Erythroblast (primary cell): Measurements from ENCODE around the gene SLC2A14.
"Not testable (repeated sequence)": the region's sequence is repeated elsewhere in the genome, so short reads cannot be mapped to it uniquely, and the experiment has no call there.

ENCODE experiments used
- DNase-seq, 2 experiments: peaks; one replicate each; lab custom pipeline; 2025; lab: John Stamatoyannopoulos, UW
- GATA1 ChIP-seq: IDR thresholded peaks from 2 replicates; pipeline ENCODE4 v1.6.1; 2011; ENCODE audit warnings: low read depth, mild to moderate bottlenecking, control low read depth, low read length, moderate library complexity
- POLR2A ChIP-seq: IDR thresholded peaks from 2 replicates; pipeline ENCODE4 v1.6.1; 2011; ENCODE audit warnings: mild to moderate bottlenecking, low read length

SLC2A14 gene

GRCh38 chr12:7833831-7834230, 38.9 kb downstream of the SLC2A14 start:
- TF ChIP-seq POLR2A (no peak), GATA1 (no peak)
- DNase-seq: no peak

- peak; percentile 50 to 74 for DNase-seq
Observed at GRCh38 chr12:7833201-7833600, 39.5 kb downstream of the SLC2A14 start.

DNA sequence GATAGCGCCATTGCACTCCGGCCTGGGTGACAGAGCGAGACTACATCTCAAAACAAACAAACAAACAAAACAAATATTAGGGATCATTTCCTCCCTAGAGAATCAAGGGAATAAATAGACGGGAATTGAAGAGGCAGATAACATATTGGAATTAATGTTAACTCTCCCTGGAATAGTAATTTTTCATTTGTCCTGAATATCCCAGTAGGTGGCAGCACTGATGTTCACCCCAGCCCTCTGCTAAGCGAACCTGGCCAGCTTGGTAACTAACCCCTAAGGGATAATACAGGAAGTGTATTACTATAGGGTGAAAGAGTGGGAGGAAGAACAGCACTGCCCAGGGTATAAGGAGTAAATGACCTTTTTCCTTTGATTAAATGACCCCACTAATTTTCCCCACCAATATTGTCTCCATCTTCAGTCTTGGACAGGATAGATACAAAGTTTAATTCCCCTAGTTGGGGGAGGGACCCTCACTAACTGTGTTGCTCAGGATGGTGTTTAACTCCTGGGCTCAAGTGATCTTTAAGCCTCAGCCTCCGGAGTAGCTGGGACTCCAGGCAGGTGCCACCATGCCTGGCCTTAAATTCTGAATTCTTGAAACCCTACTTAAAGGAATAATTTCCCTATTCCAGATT, 40.5 kb downstream of the SLC2A14 start:
- DNase-seq: peak; percentile 70 to 73
- TF ChIP-seq GATA1 (no peak), POLR2A (no peak)

GRCh38 chr12:7829737-7830136, 43.0 kb downstream of the SLC2A14 start:
- not testable (repeated sequence) for DNase-seq

DNA sequence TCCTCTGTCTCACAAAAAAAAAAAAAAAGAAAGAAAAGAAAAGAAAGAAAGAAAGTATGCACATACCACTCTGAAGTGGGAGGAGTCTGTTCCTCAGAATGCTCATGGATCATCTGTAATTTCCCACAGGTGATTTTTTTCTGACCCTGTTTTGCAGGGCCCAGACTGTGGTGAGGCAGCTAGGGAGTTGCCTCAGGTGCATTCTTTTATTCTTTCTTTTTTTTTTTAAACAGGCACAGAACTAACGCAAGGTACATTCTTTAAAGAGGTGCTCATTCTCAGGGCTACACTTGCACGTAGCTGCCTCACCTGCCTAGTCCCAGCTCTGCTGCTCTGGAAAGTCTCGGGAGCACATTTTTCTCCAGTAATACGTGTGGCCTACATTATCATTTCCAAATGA, 47.0 kb downstream of the SLC2A14 start:
- DNase-seq: not testable (repeated sequence)

GRCh38 chr12:7806863-7807487, 65.7 kb downstream of the SLC2A14 start:
- TF ChIP-seq GATA1: no peak
- no peak for TF ChIP-seq POLR2A
- DNase-seq: peak; percentile 68 to 77

- not testable (repeated sequence) for DNase-seq
Observed at GRCh38 chr12:7806319-7806718, 66.4 kb downstream of the SLC2A14 start.

GRCh38 chr12:7801460-7801859, 71.3 kb downstream of the SLC2A14 start:
- TF ChIP-seq POLR2A (no peak), GATA1 (no peak)
- DNase-seq: no peak

GRCh38 chr12:7798750-7799308, 73.9 kb downstream of the SLC2A14 start:
- DNase-seq: not testable (repeated sequence)

DNA sequence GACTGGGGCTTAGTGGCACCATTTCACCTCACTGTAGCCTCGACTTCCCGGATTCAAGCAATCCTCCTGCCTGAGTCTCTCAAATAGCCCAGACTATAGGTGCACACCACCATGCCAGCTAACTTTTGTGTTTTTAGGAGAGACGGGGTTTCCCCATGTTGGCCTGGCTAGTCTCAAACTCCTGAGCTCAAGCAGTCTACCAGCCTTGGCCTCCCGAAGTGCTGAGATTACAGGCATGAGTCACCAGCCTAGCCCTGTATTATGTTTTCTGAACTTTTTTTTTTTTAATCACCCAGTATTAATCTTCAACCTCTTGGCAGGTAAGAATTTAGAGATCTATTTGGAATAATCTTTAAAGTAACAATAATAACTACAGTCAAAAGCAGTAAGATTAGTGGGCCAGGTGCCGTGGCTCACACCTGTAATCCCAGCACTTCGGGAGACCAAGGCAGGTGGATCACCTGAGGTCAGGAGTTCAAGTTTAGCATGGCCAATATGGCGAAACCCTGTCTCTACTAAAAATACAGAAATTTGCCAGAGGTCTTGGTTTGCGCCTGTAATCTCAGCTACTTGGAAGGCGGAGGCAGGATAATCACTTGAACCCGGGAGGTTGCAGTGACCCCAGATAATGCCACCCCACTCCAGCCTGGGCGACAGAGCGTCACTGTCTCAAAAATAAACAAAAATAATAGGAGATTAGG, 74.9 kb downstream of the SLC2A14 start:
- TF ChIP-seq POLR2A: no peak
- no peak for TF ChIP-seq GATA1
- no peak for DNase-seq

DNA sequence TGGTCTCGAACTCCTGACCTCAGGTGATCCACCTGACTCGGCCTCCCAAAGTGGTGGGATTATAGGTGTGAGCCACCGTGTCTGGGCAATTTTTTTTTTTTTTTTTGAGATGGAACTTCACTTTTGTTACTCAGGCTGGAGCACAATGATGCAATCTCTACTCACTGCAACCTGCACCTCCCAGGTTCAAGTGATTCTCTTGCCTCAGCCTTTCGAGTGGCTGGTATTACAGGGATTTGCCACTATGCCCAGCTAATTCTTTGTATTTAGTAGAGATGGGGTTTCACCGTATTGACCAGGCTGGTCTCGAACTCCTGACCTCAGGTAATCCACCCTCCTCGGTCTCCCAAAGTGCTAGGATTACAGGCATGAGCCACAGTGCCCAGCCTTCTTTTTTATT, 75.4 kb downstream of the SLC2A14 start:
- DNase-seq: not testable (repeated sequence)

- no peak for DNase-seq
- TF ChIP-seq GATA1 (no peak), POLR2A (no peak)
Observed at GRCh38 chr12:7793211-7793610, 79.5 kb downstream of the SLC2A14 start.

DNA sequence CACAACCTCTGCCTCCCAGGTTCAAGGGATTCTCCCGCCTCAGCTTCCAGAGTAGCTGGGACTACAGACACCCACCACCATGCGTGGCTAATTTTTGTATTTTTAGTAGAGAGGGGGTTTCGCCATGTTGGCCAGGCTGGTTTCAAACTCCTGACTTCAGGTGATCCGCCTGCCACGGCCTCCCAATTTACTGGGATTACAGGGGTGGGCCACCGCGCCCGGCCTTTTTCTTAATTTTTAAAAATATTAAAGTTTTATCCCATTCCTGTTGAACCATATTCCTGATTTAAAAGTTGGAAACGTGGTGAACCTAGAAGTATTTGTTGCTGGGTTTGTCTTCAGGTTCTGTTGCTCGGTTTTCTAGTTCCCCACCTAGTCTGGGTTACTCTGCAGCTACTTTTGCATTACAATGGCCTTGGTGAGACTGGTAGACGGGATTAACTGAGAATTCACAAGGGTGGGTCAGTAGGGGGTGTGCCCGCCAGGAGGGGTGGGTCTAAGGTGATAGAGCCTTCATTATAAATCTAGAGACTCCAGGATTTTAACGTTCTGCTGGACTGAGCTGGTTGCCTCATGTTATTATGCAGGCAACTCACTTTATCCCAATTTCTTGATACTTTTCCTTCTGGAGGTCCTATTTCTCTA, 83.7 kb downstream of the SLC2A14 start, which contains the start of gene NANOG:
NANOG (plus strand) TSS at position 519 of the 645 bp plus-strand sequence. CDS start 213 bp downstream, outside the sequence.
- DNase-seq: not testable (repeated sequence)

DNA sequence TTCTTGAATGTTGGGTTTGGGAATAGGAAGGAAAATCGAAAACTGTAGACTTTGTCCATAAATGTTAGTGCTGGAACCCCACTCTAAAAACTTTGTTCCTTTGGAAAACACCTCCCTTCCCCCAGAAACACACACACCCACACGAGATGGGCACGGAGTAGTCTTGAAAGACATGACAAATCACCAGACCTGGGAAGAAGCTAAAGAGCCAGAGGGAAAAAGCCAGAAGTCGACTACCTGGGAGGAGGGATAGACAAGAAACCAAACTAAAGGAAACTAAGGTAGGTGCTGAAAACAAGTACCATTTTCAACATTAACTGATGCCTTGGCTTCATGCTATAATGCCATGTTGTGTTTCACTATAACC, 84.4 kb downstream of the SLC2A14 start:
- no peak for TF ChIP-seq POLR2A
- TF ChIP-seq GATA1: no peak

More for the DNA sequence above, 84.4 kb downstream of the SLC2A14 start:
- DNase-seq: no peak
